Spinal cord (tissue), 10 donors: ENCODE data around the gene CCDC88C. TPM values are rescaled to one million over a fixed set of nuclear protein-coding genes. Genes with fewer than 3 reads are reported as not detected.

Experiments used
- DNase-seq, 6 donors: peaks; one replicate each; pipeline versions ENCODE4 v3.0.0 to v3.0.0-alpha.2; 2013 to 2015; ENCODE audit warnings: low spot score in 6 of 6, low read depth in 4 of 6
- H3K27ac ChIP-seq: one replicate; pipeline ENCODE4 v1.5.1; 2013; ENCODE audit warnings: low read depth, low read length, control low read depth
- H3K27me3 ChIP-seq: one replicate; pipeline ENCODE4 v1.6.1; 2013; ENCODE audit warnings: low read length; ENCODE audit not compliant: control insufficient read depth, insufficient read depth
- H3K36me3 ChIP-seq: one replicate; pipeline ENCODE4 v1.6.1; 2013; ENCODE audit warnings: low read length; ENCODE audit not compliant: control insufficient read depth, insufficient read depth
- H3K4me1 ChIP-seq: one replicate; pipeline ENCODE4 v1.6.1; 2013; ENCODE audit warnings: low read length; ENCODE audit not compliant: control insufficient read depth, insufficient read depth
- H3K4me3 ChIP-seq: one replicate; pipeline ENCODE4 v1.5.1; 2013; ENCODE audit warnings: low read depth, low read length, control low read depth
- H3K9me3 ChIP-seq: one replicate; pipeline ENCODE4 v1.6.1; 2013; ENCODE audit warnings: low read length; ENCODE audit not compliant: control insufficient read depth, insufficient read depth
- WGBS: methylation state at CpG from one replicate; pipeline ENCODE4 v1.1.5; 2013; ENCODE audit warnings: missing lambda C conversion rate; ENCODE audit not compliant: insufficient coverage; 5-methylcytosine and 5-hydroxymethylcytosine counted together
- polyA plus RNA-seq, 2 donors: library from polyadenylated mRNA; unstranded; fragments of 120-200 nt; gene quantifications; one replicate each; pipeline ENCODE4 v1.2.1, GENCODE V29; 2013; ENCODE audit not compliant: insufficient read length in 2 of 2
- total RNA-seq, 2 donors: library from RNA; depleted of rRNA in 1 of 2; stranded (reverse); fragments of 120-200 nt in 1 of 2; fragments of >200 nt in 1 of 2; gene quantifications; one replicate each; pipeline versions ENCODE4 v1.2.3 to v1.2.4, GENCODE V29; 2013 to 2014
- donor health status: healthy.

The CCDC88C gene
- total and polyA plus RNA-seq, 4 donors = 8.8 to 22.6 (median 19.9) TPM

GRCh38 chr14:91288876-91289275, 128.7 kb downstream of the CCDC88C start:
- H3K27ac ChIP-seq = no peak overlapping the region
- 92% methylated on average over 24 of the region's 28 CpGs for WGBS
- H3K4me1 ChIP-seq = peaks cover 7% of the 10 kb centered on the region
- no peak overlapping the region for H3K4me3 ChIP-seq
- H3K9me3 ChIP-seq = no peaks in the 10 kb centered on the region
- no peaks in the 10 kb centered on the region for H3K27me3 ChIP-seq
- peaks cover 41% of the 10 kb centered on the region for H3K36me3 ChIP-seq
- DNase-seq = no peak

GRCh38 chr14:91286530-91286937, 131.1 kb downstream of the CCDC88C start:
- peaks cover 7% of the 10 kb centered on the region for H3K4me1 ChIP-seq
- H3K27me3 ChIP-seq = no peaks in the 10 kb centered on the region
- H3K9me3 ChIP-seq = no peaks in the 10 kb centered on the region
- 71% methylated on average over 5 of the region's 7 CpGs for WGBS
- H3K27ac ChIP-seq = no peak overlapping the region
- H3K36me3 ChIP-seq = peaks cover 34% of the 10 kb centered on the region
- DNase-seq = peak; percentile 47 to 94 (median 76)
- H3K4me3 ChIP-seq = no peak overlapping the region

GRCh38 chr14:91284791-91285548, 132.7 kb downstream of the CCDC88C start:
- Histone ChIP-seq H3K36me3 (peaks cover 37% of the 10 kb centered on the region), H3K27me3 (no peaks in the 10 kb centered on the region), H3K4me1 (peaks cover 7% of the 10 kb centered on the region), H3K27ac (no peak overlapping the region), H3K9me3 (no peaks in the 10 kb centered on the region), H3K4me3 (no peak overlapping the region)
- WGBS = 81% methylated on average over 11 of the region's 14 CpGs
- DNase-seq = peak in 1 of 6 donors; percentile 74

- H3K27me3 ChIP-seq = no peaks in the 10 kb centered on the region
- peaks cover 7% of the 10 kb centered on the region for H3K4me1 ChIP-seq
- H3K9me3 ChIP-seq = no peaks in the 10 kb centered on the region
- no peak overlapping the region for H3K27ac ChIP-seq
- H3K4me3 ChIP-seq = no peak overlapping the region
- DNase-seq = no peak
- 80% methylated on average over 7 of the region's 13 CpGs for WGBS
- peaks cover 41% of the 10 kb centered on the region for H3K36me3 ChIP-seq
Observed at GRCh38 chr14:91284146-91284790, 133.4 kb downstream of the CCDC88C start.

- H3K27me3 ChIP-seq = no peaks in the 10 kb centered on the region
- peaks cover 4% of the 10 kb centered on the region for H3K4me1 ChIP-seq
- H3K27ac ChIP-seq = no peak overlapping the region
- no peak overlapping the region for H3K4me3 ChIP-seq
- peaks cover 42% of the 10 kb centered on the region for H3K36me3 ChIP-seq
- DNase-seq = no peak
- no peaks in the 10 kb centered on the region for H3K9me3 ChIP-seq
- 93% methylated on average over 4 of the region's 4 CpGs for WGBS
Observed at GRCh38 chr14:91283666-91284065, 134.0 kb downstream of the CCDC88C start.

- Histone ChIP-seq H3K27ac (no peak overlapping the region), H3K4me1 (peaks cover 4% of the 10 kb centered on the region), H3K4me3 (no peak overlapping the region), H3K36me3 (peaks cover 43% of the 10 kb centered on the region), H3K27me3 (no peaks in the 10 kb centered on the region), H3K9me3 (no peaks in the 10 kb centered on the region)
- no peak for DNase-seq
- 93% methylated on average over 14 of the region's 14 CpGs for WGBS
Observed at GRCh38 chr14:91282954-91283645, 134.5 kb downstream of the CCDC88C start.

- 94% methylated on average over 5 of the region's 9 CpGs for WGBS
- DNase-seq = no peak
- no peak overlapping the region for H3K4me3 ChIP-seq
- peaks cover 4% of the 10 kb centered on the region for H3K4me1 ChIP-seq
- H3K27me3 ChIP-seq = no peaks in the 10 kb centered on the region
- no peaks in the 10 kb centered on the region for H3K9me3 ChIP-seq
- H3K36me3 ChIP-seq = peaks cover 51% of the 10 kb centered on the region
- H3K27ac ChIP-seq = no peak overlapping the region
Observed at GRCh38 chr14:91281346-91281745, 136.3 kb downstream of the CCDC88C start.

GRCh38 chr14:91280129-91280528, 137.5 kb downstream of the CCDC88C start:
- Histone ChIP-seq H3K36me3 (peaks cover 51% of the 10 kb centered on the region), H3K9me3 (no peaks in the 10 kb centered on the region), H3K4me3 (no peak overlapping the region), H3K27ac (no peak overlapping the region), H3K4me1 (peaks cover 4% of the 10 kb centered on the region), H3K27me3 (no peaks in the 10 kb centered on the region)
- 93% methylated on average over 2 of the region's 5 CpGs for WGBS
- DNase-seq = no peak

- H3K27ac ChIP-seq = no peak overlapping the region
- WGBS = 90% methylated on average over 9 of the region's 10 CpGs
- DNase-seq = no peak
- no peaks in the 10 kb centered on the region for H3K27me3 ChIP-seq
- no peak overlapping the region for H3K4me3 ChIP-seq
- H3K4me1 ChIP-seq = peaks cover 1% of the 10 kb centered on the region
- H3K36me3 ChIP-seq = peaks cover 50% of the 10 kb centered on the region
- H3K9me3 ChIP-seq = no peaks in the 10 kb centered on the region
Observed at GRCh38 chr14:91279354-91279753, 138.3 kb downstream of the CCDC88C start.
